HG03520 (cell line): ENCODE measurements around the gene PLXNB1.

ENCODE experiments used
- ATAC-seq: cut with Tn5 transposase; IDR thresholded peaks from one replicate; pipeline ENCODE4 v1.9.1; 2021; ENCODE audit warnings: mild to moderate bottlenecking, moderate library complexity; ENCODE audit not compliant: unreplicated experiment

PLXNB1 gene

DNA sequence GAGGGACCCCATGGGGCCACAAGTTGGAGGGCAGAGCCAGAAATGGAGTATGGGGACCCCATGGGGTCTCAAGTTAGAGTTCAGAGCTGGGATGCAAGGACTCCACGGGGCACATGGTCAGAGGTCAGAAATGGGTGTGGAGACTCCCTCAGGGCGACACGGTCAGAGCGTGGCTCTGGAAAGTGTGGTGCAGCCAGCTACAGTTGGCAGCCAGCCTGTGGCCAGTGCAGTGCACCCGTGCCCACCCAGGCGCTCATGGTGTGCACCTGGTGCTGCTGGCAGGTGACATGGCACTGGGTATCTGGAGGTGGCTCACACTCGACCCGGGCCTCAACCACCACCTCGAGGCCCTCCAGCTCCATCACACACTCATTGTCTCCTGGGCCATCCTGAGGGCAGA lies 11.2 kb downstream of the PLXNB1 start:
- ATAC-seq = no peak

DNA sequence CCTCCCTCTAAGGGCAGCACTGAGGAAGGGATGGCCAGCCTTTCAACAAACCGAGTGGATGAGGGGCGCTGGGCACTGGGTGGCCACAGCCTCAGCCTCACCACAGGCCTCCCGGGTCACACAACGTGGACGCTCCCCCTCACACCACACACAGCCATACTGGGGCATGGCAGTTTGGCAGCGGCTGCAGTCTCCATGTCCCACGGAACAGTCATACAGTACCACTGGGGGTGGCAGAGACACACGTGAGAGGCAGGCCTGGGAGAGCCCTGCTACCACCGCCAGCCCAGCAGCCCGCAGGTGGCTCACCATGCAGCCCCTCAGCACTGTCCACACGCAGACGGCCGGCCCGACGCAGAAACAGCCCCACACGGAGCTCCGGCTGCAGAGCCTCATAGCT lies 11.7 kb downstream of the PLXNB1 start:
- no peak for ATAC-seq

DNA sequence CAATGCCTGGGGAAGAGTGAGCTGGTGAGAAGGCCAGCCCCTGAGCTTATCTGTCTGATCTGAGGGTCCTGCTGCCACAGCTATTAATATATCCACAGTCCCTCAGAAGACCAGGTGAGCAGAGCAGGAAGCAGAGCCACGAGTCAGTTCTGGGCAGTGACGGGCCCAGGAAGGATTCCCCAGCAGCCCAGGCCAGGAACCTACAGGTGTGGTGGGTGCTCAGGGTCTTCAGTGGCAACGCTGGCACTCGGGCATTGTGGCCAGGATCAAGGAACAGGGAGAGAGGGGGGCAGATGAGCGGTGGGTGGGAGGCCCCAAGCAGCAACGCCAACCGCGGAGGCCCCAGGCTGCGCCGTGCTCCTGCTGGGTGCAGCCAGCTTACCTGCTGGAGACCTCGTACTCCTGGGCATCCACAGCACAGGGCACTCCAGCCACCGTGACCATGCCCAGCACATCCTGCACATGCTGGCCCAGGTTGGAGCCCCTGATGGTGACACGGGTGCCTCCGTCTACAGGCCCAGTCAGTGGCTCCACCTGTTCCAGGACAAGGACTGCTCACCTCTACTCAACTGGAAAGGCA lies 12.3 kb downstream of the PLXNB1 start:
- no peak for ATAC-seq

DNA sequence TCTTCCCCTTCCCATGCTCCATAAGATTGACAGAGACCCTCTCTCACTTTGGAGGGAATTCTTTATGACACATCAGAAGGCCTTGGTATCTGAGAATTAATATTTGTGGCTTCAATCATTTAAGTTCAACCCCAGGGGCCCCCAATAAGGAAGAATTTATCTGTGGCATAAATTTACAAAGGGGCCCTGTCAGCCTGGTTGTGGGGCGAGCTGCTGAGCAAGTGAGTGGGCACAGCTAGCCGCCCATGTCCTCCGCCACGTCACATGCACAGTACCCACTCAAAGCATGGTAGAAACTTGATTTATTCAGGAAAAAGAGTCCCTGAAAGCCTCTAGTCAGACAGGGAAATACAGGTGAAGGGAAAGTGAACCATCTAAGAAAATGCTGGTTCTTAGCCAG lies 13.3 kb downstream of the PLXNB1 start:
- no peak for ATAC-seq

DNA sequence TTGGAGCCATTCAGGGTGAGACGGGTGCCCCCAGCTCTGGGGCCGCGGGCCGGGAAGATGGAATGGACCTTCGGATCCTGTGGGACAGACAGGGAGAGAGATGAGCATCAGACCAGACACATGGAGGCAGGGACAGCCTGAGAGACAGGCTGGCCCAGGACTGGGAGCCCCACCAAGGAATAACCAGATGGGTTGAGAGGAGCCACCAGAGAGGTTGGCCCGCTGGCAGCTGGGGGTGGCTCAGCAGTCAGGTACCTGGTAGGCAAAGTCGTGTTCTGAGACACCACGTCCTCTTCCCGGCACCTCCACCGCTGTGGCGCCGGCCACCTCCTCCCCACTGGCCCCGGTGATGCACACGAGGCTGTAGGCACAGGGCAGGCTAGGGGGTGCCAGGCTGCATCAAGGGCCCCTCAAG lies 13.8 kb downstream of the PLXNB1 start:
- no peak for ATAC-seq

DNA sequence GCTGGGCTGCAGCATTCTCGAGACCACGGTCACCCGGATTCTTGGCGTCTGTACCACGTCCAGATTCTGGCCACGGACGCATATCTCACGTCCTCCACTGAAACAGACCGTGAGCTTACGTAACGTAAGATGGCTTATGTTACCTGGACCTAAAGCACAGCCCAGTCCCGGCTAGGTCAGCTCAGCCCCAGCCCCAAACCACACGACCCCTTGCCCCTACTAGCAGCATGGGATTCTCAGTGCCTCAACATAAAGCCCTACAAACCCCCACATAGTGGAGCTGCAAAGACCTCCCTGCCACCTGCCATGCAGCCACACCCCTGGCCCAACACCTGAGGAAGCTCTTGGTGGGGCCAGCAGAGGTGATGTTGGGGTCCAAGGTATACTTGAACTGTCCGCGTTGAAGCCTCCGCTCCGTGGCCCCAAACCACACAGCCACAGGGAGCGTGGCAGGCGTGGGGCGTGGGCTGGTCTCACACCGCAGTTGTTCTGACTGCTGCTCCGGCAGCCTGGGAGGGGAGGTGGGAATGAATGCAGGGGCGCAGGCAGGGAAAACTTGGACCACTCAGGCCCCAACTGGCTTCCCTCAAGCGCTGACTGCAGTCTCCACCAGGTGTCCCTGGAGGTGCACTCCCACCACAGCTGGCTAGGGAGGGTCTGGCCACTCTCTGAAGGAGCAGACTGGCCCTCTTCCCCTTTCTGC lies 14.5 kb downstream of the PLXNB1 start:
- ATAC-seq = no peak

DNA sequence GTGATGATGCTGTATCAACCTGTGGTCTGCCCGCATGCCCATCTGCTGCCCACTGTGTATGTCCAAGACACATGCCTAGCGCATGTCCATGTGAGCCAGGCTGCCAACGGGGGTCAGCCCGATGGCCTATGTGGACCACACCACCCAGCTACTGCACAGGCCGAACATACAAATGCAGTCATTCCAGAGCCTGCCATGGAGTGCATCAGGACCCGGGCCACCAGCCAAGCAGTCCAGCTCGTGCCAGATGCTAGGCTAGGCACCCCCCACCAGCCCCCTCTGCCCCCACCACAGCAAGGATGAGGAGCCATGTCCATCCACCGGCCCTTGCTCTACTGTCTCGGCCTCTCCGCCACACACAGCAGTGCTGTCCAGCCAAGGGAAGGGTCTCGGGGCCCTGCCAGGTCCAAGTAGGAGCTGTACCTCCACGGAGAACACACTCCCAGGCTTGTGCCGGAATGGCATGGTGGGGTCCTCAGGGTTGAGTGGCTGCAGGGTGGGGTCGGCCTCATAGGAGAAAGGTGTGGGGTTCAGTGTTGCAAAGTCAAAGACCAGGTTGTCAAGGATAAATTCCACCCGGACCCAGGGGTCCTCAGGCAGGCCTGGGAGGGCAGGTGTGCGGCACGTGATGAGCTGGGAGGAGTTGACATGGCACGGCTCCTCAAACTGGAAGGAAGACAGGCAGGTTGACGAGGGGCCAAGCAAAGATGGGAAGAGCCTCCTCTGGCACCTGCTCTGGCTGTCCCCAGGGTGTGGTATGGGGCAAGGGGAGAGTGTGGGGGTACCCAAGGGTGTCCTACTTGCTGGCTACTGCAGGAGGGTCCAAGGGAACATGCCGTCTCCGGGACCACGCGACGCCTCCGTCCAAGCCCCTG lies 15.3 kb downstream of the PLXNB1 start:
- no peak for ATAC-seq

DNA sequence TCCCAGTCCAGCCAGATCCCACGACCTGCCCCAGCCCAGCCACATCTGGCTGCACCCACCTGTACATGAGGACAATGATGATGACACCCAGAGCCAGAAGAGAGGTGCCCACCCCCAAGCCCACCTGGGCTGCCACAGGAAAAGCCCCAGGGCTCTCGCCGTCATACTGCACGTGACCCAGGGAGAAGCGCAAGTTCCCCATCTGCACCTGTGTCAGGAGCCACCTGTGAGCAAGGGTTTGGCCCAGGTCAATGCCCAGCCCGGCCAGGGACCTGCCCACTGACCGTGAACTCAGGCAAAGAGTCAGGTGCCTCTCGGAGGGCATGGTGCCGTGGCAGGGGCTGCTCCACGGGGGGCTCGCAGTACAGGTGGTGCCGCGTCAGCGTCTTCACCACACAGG lies 16.3 kb downstream of the PLXNB1 start:
- no peak for ATAC-seq

DNA sequence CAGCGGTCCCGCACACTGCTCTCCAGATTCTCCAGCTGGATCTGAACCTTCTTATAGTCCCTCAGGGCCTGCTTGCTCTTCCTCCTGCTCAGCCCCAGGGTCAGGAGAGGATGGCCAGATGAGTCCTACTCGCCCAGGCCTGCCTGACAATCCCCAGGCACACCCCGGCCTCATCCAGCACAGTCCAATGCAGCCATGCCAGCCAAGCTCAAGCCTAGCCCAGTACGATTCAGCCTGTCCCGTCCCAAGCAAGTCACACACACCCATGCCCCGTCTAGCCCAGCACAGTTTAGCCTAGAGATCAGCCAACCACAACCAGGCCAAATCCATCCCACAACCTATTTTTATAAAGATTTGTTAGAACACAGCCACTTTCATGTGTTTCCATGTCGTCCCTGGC lies 16.8 kb downstream of the PLXNB1 start:
- no peak for ATAC-seq

DNA sequence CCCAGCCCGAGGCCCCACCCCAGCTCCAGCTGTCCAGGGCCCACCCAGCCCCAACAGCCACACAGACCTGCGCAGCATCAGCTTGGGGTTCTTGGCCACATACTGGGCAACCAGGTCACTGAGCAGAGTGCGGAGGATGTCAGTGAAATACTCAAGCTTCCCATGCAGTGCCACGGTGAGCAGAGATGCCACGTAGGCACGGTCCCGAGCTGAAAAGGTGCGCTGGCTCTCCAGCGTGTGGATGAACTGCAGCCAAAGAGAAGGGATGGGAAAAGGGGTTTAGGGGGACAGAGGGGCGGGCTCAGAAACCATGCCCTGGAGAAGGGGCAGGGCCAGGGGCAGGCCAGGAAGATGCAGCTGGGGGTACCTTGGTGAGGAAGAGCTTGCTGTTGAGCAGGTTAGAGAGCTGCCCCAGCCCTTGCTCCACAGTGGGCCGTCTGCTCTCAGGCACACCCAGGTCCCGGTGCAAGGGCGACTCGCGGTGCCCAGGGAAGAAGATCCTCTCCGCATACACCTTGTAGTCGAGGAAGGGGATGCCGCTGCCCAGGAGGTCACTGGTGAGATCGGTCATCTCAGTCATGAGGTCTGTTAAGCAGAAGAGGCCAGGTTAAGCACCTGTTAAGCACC lies 17.4 kb downstream of the PLXNB1 start:
- no peak for ATAC-seq

DNA sequence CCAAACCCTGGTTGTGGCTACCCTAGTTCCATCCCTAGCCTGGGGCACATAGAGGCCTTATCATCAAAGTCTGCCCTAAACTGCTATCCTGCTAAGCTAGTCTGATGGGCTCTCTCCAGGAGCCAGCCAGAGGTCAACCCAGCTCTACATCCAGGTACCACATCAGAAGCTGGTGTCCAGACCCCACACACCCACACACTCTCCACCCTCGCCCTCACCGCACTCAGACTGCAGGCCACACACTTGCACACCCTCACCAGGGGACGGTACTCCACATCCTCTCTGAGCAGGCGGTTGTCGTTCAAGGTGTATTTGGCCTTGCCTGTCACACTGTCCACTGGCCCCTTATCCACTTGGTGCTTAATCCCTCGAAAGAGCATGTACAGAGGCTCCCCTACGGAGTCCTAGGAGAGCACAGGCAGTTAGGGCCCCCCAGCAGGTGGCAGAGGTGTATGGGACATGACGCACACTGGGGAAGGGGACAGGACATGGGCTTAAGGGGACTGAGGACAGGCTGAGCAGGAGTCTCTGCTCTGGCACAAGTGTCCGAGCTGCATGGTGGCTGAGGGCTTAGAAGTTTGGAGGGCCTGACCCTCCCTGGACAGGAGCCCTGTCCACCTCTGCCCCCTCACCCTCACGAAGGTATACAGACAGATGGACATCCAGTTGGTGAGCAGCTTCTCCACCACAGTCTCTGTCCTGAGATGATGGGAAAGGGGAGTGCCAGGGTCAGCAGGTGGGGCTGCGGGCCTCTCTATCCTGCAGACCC lies 18.1 kb downstream of the PLXNB1 start:
- no peak for ATAC-seq

DNA sequence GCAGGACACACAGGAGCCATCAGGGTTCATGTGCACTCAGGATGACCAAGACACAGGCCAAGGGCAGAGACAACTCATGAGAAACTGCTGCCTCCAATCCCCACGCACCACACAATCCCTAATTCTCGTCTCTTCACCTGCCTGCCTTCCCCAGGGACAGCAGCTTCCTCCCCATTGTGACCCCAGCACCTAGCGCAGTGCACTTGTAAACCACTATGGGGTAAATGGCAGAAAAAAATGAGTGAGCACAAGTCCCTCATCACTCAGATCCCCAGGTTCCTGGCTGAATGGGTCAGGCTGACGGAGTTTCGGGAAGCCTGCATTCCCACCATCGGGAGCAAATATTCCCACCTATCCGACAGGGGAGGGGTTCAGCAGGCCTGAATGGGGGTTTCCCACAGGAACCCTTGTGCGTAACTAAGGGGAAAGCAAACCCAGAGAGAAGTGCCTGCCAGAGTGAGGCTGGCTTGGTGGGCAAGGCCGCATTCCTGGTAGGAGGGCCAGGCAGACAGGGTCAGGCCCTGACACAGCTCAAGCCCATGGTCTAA lies 18.8 kb downstream of the PLXNB1 start:
- ATAC-seq = no peak

DNA sequence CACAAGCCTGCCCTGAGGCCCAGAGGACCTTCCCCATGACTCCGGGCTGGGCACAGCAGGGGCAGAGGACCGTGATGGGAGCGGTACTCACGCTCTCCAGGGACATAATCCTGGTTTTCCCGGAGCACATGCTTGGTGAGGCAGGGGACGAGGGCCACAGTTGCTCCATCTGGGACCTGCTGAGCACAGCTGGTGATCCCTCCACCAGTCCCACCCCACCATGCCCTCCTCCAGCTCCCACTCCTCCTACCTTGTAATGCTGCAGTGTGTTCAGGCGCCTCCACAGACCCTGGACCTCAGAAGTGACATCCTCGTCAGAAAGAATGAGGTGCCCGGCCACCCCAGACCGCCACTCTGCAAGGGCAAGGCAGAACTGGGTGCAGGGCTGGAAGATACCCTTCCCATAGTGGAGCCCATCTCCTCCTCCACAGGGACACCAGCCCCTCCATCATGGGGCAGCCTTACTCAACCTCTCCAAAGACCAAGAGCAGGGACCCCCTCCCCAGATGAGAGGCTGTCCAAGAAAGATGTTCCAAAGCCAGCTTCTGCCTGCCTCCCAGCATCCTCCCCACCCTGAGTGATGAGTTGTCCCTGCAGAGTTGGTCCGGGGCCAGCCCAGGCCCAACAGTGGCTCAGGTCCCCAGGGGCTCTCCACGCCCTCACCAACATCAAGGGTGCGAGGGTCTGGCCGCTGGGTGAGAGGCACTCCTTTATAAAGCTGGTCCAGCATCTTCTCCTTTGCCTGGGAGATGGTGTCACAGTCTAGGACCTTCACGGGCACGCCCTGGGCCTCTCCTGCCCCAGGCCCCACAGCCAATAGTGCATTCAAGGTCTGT lies 19.5 kb downstream of the PLXNB1 start:
- no peak for ATAC-seq

DNA sequence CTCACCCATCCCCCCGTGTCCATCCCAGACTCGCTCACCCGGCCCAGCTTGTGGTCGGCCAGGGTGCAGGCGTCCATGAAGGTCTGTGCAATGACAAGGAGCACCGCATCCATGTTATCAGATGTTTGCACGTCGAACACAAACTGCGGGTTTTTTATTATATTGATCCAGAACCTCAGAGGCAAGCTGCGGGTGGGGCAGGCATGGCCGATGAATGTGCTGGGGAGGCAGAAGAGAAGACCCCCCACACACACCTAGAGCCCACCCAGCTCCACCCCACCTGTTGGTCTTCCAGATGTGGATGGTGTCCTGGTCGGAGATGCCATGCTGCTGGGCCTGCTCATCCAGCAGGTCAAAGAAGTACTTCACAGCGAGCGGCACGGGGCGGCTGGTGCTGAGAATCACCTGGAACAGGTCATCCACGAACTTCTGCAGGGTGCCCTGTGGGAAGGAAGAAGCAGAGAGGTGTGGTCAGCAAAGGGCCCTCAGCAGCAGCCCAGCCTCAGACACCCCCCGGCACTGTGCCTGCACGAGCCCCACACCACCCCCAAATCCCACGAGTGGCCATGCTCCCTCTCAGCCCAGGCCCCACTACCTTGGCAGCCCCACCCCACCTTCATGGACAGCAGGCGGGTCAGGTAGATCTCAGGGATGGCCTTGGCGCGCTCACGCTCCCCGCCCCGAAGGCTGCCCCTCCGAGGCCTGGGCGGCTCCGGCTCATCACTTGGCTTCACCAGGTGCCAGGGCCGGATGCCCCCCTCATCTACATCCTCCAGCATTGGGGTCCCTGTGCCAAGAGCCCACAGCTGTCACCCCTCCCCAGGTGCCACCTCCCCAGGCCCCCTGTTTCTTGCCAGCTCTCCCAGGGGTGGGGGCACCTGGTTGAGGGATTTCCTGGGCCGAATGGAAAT lies 20.3 kb downstream of the PLXNB1 start:
- ATAC-seq = no peak

DNA sequence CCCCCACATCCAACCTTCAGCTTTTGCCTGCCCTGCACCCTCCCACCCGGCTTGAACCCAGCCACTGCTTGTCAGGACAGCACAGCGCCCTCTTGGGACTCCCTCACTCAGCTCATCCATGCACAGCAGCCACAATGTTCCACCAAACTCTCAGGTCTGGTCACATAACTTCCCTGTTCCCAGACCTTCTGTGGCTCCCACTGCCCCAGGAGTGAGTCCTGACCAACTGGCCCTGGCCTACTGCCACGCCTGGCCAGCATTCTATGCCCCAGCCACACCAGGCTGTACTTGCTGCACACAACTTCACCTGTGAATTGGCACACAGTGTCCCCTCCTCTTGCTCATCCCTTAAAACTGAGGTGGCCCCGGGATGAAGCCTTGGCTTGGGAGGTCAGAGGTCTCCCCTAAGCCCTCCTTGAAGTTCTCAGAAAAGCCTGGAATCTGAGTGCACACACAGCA lies 21.0 kb downstream of the PLXNB1 start:
- ATAC-seq = no peak

DNA sequence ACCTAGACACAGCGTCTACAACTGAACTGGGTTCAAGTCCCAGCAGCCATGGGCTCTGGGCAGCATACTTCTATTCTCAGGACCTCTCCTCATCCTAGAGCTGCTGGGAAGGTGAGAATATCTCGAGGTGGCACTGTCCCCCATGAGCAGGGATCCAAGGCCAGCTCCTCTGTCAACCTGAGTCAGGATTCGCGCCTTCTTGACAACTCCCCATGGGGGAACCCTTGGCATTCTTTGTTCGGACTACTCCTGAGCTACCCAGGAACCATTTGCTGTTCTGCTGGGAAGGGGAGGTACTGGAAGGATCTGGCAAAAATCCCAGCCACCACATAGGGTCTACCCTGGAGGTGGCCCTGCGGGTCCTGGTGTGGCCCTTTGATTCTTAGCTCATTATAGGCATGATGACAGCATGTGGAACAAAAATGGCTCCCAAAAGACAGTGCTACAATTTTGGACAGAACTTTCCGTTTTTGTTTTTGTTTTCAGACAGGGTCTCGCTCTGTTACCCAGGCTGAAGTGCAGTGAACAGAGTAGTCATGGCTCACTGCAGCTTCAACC lies 22.3 kb downstream of the PLXNB1 start:
- ATAC-seq = no peak

DNA sequence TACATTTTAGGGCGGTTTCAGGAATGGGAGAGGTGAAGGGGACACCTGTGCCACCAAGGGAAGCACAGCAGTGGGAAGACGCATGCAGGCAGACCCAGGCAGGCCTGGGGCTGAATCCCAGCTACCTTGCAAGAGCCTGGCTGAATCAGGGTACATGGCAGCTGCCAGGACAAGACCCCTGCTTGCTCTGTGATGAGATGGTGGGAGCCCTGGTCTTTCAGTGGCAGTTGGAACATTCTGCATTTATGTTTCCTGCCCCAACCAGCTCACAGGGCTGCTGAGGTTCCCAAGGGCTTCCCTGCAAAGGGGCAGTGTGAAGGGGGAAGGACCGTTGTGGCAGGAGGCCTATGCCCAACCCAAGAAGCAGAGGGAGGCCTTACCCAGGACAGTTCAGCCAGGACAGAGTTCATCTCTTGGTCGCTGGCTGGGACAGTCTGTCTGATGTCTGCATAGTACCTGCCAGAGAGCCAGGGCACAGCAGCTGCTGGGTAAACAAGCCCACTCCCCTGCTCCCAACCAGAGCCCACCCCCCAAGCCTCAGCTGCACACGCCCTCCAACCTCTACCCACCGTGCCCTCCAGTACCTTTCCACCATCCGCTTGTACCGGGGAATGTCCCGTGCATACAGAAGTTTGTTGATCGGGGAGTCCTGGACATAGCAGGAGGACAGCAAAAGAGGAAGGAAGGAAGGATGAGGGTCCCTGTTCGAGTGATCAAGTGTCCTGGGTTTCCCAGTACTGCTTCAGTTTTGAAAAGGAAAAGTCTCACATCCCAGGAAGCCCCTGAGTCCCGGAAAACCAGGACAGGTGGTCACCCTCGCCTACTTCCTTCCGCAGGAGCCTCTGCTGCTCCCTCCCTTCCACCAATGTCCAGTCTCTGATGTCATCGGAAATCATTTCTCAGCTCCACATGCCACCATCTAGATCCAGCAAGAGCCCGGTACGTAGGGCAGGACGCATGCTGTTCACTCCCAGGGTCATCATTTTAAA lies 23.1 kb downstream of the PLXNB1 start:
- ATAC-seq = no peak
